AG09309 (cell line): Measurements from ENCODE around the gene AP4B1.
A peak's percentile ranks its signal among the peaks of the same experiment; 100 is the strongest.

ENCODE experiments used
- DNase-seq: peaks from one replicate; pipeline ENCODE4 v3.0.0-alpha.2; 2010; ENCODE audit warnings: low read depth
- H3K4me3 ChIP-seq: 2 replicates; pipeline ENCODE4 v1.5.1; 2011; ENCODE audit warnings: mild to moderate bottlenecking, low read depth, low read length, moderate library complexity; ENCODE audit not compliant: control insufficient read depth
- TF ChIP-seq, protein P1 (sequence below): IDR thresholded peaks from 2 replicates; pipeline ENCODE4 v1.5.1; 2011; ENCODE audit warnings: mild to moderate bottlenecking, low read depth, low read length, inconsistent platforms; ENCODE audit not compliant: insufficient read depth, control insufficient read depth; ENCODE audit errors: missing control alignments

AP4B1 gene

DNA sequence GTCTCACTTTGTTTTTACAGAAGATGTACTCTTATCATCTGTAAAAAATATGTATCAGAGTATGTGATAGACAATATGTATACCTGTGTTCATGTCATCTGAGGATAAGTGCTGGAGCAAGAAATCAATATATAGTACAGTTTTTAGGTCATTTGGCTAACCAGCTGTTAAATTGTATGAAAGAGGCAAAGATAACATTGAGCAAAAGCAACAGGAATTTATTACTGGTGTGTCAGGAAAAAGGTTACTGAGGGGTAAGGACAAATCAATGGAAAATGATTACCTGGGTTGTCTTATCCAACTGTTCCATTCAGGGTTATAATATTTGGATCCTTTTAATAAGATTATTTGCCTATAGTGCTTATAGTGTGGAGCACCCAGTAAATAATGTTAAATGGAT is 29.4 kb upstream of the AP4B1 start:
- no peak overlapping the region for H3K4me3 ChIP-seq
- DNase-seq = no peak

DNA sequence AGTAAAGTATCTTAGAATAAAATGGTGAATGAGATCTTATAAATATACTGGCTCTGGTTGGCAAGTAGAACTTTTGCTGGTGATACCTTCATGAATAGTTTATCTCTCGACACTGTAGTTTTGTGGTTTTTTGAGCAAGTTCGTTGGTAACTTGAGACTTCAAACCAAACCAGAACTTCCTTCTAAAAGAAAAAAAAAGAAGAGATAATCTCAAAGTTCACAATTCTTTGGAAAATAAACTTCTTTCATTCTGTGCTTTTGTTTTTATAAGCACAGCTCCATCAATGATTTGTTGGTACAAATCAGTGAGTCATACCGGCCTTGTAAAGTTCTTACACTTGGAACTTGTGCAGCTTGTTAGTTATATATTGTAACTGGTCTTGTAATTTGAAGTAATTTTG is 26.9 kb upstream of the AP4B1 start:
- H3K4me3 ChIP-seq = no peak overlapping the region
- TF ChIP-seq, protein P1, sequence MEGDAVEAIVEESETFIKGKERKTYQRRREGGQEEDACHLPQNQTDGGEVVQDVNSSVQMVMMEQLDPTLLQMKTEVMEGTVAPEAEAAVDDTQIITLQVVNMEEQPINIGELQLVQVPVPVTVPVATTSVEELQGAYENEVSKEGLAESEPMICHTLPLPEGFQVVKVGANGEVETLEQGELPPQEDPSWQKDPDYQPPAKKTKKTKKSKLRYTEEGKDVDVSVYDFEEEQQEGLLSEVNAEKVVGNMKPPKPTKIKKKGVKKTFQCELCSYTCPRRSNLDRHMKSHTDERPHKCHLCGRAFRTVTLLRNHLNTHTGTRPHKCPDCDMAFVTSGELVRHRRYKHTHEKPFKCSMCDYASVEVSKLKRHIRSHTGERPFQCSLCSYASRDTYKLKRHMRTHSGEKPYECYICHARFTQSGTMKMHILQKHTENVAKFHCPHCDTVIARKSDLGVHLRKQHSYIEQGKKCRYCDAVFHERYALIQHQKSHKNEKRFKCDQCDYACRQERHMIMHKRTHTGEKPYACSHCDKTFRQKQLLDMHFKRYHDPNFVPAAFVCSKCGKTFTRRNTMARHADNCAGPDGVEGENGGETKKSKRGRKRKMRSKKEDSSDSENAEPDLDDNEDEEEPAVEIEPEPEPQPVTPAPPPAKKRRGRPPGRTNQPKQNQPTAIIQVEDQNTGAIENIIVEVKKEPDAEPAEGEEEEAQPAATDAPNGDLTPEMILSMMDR = no peak
- peak; percentile 58 for DNase-seq

More for the DNA sequence above, 29.4 kb upstream of the AP4B1 start:
- TF ChIP-seq, protein P1 = no peak

DNA sequence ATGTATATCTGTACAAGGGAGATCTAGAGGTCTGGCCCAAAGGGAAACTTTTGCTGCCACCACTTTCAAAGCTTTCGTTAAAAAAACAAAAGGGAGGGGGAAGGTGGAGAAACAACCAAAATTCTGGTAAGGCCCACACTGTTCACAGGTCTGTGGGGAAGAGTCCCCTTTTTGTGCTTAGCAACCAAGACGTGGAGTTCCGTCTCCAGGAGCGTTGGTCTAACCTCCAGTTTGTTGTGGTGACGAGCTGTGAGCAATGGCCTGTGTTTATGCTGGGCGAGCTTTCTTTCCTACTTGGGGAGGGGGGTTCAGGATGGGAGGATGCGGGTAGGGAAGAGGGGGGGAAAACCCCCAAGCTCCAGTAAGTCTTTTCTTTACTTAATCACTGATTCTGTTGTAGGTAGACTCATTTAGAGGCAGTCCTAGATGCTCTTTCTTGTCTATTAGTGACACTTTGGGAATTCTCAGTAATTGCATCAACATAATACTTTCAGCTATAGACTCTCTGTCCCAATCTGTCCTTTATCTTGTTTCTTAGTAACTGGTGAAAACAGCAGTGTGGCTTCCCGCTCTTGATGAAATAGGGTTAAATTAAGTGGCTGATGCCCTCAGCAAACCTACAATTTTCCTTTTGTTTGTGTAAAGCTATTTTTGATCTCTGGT is 26.0 kb upstream of the AP4B1 start:
- no peak for DNase-seq
- TF ChIP-seq, protein P1 = no peak
- H3K4me3 ChIP-seq = peak overlapping the region; percentile 86

DNA sequence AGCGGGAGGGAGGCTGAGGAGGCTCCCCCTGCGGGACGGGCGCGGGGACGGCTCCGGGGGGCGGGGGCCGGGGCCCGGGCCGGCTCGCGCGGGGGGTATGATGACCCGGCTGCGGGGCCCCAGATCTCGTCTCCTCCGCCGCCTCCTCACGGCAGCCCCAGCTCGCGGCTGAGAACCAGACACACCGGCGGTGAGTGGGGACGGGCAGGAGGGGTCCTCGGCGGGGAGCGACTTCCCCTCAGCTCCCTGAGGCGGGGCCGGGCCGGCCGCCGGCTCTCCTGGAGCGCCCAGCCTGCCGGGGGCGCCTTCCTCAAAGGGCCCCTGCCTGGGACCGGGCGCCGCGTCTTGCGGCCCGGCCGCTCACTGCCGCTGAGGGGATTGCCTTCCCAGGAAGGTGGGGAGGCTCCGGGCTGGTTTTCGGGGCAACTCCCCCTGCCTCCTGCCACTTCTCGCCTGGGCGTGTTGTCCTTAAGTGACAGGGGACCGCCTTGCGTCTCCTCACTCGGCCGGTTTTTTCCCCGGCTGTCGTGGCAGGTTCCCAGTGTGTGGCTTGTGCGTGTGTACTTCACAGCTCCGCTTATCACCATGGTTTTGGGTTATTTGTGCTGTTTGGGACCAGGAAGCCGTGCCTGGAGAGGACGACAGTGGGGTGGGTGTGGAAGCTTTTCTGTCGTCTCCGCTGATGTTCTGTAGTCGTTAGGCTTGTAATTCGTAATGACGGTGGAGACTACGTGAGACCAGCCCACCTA is 25.3 kb upstream of the AP4B1 start:
- no peak for DNase-seq
- TF ChIP-seq, protein P1 = peak; percentile 5
- H3K4me3 ChIP-seq = peak overlapping the region; percentile 86

DNA sequence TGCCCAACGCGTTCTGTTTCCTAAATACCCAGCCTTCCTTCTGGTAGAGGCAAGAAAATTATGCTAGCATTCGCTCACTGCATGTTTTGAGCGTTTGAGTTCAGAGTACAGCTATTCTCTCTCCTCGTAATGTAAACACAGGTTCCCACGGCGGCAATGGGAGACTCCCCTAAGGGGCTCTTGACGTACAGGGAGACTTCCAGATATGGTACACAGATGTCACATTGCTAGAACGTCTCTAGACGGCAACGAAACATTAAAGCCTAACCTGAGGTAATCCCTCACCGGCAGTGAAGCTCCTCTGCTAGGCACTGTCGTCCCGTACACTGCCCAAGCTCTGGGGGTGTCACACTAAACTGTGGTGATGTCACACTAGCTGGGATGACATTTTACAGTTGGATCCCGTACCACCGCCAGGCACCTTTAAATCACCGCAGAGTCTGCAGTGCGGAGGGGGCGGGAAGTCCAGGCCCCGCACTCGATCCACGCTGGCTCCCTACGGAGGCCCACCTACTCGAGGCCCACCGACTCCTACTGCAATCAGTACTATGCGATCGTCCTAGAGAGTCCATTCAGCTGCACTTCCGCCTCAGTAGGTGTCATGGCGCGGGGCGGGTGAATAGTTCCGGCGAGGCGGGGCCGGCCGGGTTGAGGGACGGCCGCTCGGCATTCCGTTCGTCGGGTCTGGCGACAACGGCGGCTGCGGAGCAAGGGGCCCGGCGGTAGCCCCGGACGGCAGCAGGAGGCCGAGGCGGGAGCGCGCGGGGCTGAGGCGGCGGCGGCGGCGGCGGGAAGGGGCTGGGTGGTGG is 24.5 kb upstream of the AP4B1 start, which contains the start of gene HIPK1:
Gene HIPK1 (plus strand): TSS at position 384 of the 809 bp plus-strand sequence.
- TF ChIP-seq, protein P1 = no peak
- DNase-seq = no peak
- H3K4me3 ChIP-seq = peak within 1 kb of the TSS; percentile 86

DNA sequence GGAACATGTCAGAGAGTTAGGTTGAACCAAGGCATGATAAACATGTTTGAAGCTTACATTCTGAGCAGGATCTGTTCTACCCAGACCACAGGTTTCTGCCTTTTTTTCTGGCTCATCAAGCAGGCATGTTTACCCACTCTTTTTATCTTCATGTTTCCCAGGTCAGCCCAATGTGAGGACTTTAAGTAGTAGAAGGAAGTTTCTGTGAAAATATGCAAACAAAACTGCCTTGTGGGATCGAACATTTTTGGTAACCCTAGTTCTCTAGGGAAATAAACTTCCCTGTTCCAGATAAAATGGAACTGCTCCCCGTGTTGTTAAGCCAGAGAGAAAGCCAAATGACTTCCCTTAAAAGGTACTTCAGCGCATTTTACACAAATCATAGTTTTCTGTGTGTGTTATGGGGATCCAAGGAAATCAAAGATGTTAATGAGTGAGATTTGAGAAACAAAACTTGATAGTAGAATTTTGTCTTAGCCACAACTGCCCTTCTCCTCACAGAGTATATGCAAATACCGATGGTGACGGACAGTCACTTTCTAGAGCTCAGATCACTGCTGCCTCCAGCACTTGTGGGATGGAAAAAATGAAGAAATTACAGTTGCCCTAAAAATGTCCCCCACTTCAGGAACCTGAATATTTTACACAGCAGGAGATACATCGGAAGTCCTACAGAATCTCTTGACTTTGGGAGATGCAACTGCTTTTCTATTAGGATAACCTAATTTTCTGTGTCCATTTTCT is 23.8 kb upstream of the AP4B1 start:
- no peak for DNase-seq
- TF ChIP-seq, protein P1 = no peak
- peak overlapping the region; percentile 86 for H3K4me3 ChIP-seq
